PC-3 (cell line): ENCODE results near the gene HGD. TPM values are rescaled to one million over a fixed set of nuclear protein-coding genes. Genes with fewer than 3 reads are reported as not detected.

Experiments
- ATAC-seq: fragments of 200-7000 bp; cut with Tn5 transposase; 2 replicates; pipeline ENCODE4 v1.9.1; 2020; ENCODE audit warnings: mild to moderate bottlenecking, moderate library complexity
- BruUV-seq: library from RNA; stranded (reverse); fragments of 400-500 nt; replicated peaks from 2 replicates; lab custom pipeline; 2021; lab: Mats Ljungman, UMichigan
- CTCF ChIA-PET: fragments of 300-600 bp; sonication (Branson Sonifier 250); formaldehyde crosslinking; loops from one replicate; lab custom pipeline; 2022; ENCODE audit warnings: antibody characterized with exemption; lab: Charles Lee
- POLR2A ChIA-PET: fragments of 300-600 bp; sonication (Branson Sonifier 250); formaldehyde crosslinking; loops from one replicate; lab custom pipeline; 2022; ENCODE audit warnings: antibody characterized with exemption; ENCODE audit not compliant: unreplicated experiment; lab: Charles Lee
- DNase-seq: peaks from one replicate; pipeline ENCODE4 v3.0.0-alpha.2; 2015
- H2AFZ ChIP-seq: fragments of 300-600 bp; sonication (generic); 2 replicates; pipeline ENCODE4 v1.6.0; 2016; ENCODE audit warnings: antibody characterized with exemption, low read length
- H3F3A ChIP-seq: fragments of 300-600 bp; sonication (generic); one replicate; pipeline ENCODE4 v1.6.0; 2017; ENCODE audit warnings: antibody characterized with exemption, low read length, control low read depth, mild to moderate bottlenecking; ENCODE audit not compliant: unreplicated experiment
- H3K27ac ChIP-seq: fragments of 300-600 bp; sonication (generic); 2 replicates; pipeline ENCODE4 v1.5.1; 2016; ENCODE audit warnings: mild to moderate bottlenecking, low read length
- H3K27me3 ChIP-seq: fragments of 300-600 bp; sonication (generic); 2 replicates; pipeline ENCODE4 v1.6.1; 2016; ENCODE audit warnings: low read length, mixed read lengths
- H3K36me3 ChIP-seq: fragments of 300-600 bp; sonication (generic); 2 replicates; pipeline ENCODE4 v1.6.1; 2016; ENCODE audit warnings: low read depth, mixed run types, low read length, mixed read lengths
- H3K4me1 ChIP-seq: fragments of 300-600 bp; sonication (generic); 2 replicates; pipeline ENCODE4 v1.5.1; 2016; ENCODE audit warnings: low read length; ENCODE audit not compliant: insufficient read depth
- H3K4me2 ChIP-seq: fragments of 300-600 bp; sonication (generic); 2 replicates; pipeline ENCODE4 v1.6.0; 2016; ENCODE audit warnings: low read length
- H3K4me3 ChIP-seq: fragments of 300-600 bp; sonication (generic); 2 replicates; pipeline ENCODE4 v1.5.1; 2016; ENCODE audit warnings: mild to moderate bottlenecking, low read length, mixed read lengths
- H3K79me2 ChIP-seq: fragments of 300-600 bp; sonication (generic); 2 replicates; pipeline ENCODE4 v1.6.1; 2017; ENCODE audit warnings: low read length, mixed read lengths
- H3K9ac ChIP-seq: fragments of 300-600 bp; sonication (generic); 2 replicates; pipeline ENCODE4 v1.6.0; 2016; ENCODE audit warnings: mild to moderate bottlenecking, low read length
- H3K9me2 ChIP-seq: fragments of 300-600 bp; sonication (generic); replicated peaks from 2 replicates; pipeline ENCODE4 v1.6.1; 2016; ENCODE audit warnings: mixed run types, low read length, mixed read lengths
- H3K9me3 ChIP-seq: fragments of 300-600 bp; sonication (generic); 2 replicates; pipeline ENCODE4 v1.6.1; 2016; ENCODE audit warnings: low read length, mixed read lengths
- H4K20me1 ChIP-seq: fragments of 300-600 bp; sonication (generic); 2 replicates; pipeline ENCODE4 v1.6.1; 2016; ENCODE audit warnings: low read length, mixed read lengths
- CTCF ChIP-seq: fragments of 300-600 bp; sonication (generic); conservative IDR thresholded peaks from 2 replicates; pipeline ENCODE4 v1.5.1; 2017; ENCODE audit warnings: antibody characterized with exemption, low read depth, mild to moderate bottlenecking, low read length
- EZH2 ChIP-seq: fragments of 300-600 bp; sonication (generic); IDR thresholded peaks from one replicate; pipeline ENCODE4 v1.6.1; 2017; ENCODE audit warnings: antibody characterized with exemption, mild to moderate bottlenecking, low read length; ENCODE audit not compliant: unreplicated experiment
- EZH2phosphoT487 ChIP-seq: fragments of 300-600 bp; sonication (generic); IDR thresholded peaks from 2 replicates; pipeline ENCODE4 v1.6.1; 2018; ENCODE audit warnings: mild to moderate bottlenecking, antibody characterized with exemption, low read length, borderline replicate concordance
- intact Hi-C: fragments of 100-400 bp; cut with micrococcal nuclease; formaldehyde crosslinking; loops from 2 replicates; pipeline ENCODE4 v1.9.0; 2023
- total RNA-seq: library from RNA; depleted of rRNA; stranded (reverse); fragments of >200 nt; gene quantifications from 2 replicates; pipeline ENCODE4 v1.2.3, GENCODE V29; 2014

HGD gene
- total RNA-seq, 1 experiment from 2014 or later: 0.11 TPM

- DNase-seq (no peak), ATAC-seq (no peak)
- no peak overlapping the region for H3K4me3 ChIP-seq
- POLR2A ChIA-PET: interaction anchor here (0.6 kb wide), 1 partner anchor 54 kb away, joined by 3 read pairs; no protein-coding TSS in a partner anchor
- 0 out of 2 replicates have a peak overlapping the region, but pooled peaks have one; percentile 4 for H2AFZ ChIP-seq
- intact Hi-C loops: no loop called here
- no peak for TF ChIP-seq CTCF
- TF ChIP-seq EZH2phosphoT487: no peak
- TF ChIP-seq EZH2: no peak
- H3K27me3 ChIP-seq: no peaks in the 10 kb centered on the region
- no peaks in the 10 kb centered on the region for H3F3A ChIP-seq
- H3K9me2 ChIP-seq: no peaks in the 10 kb centered on the region
- H3K79me2 ChIP-seq: no peaks in the 10 kb centered on the region
- H3K36me3 ChIP-seq: no peaks in the 10 kb centered on the region
- H3K9ac ChIP-seq: no peak overlapping the region
- H4K20me1 ChIP-seq: no peaks in the 10 kb centered on the region
- H3K4me2 ChIP-seq: no peak overlapping the region
- CTCF ChIA-PET: interaction anchor here (0.7 kb wide), 1 partner anchor 129 kb away, joined by 3 read pairs; no protein-coding TSS in a partner anchor
- H3K27ac ChIP-seq: no peak overlapping the region
- peaks cover 28% of the 10 kb centered on the region for H3K4me1 ChIP-seq
- no TSS peak for BruUV-seq
- H3K9me3 ChIP-seq: no peaks in the 10 kb centered on the region; the same call in 1 of the 2 replicates
Measured at GRCh38 chr3:120625159-120625586, 56.9 kb downstream of the HGD start.

- H3K4me2 ChIP-seq: peak overlapping the region; percentile 65
- intact Hi-C loops: loop anchor here (1.0 kb wide), 3 partner anchors 70 to 172 kb away; partner anchors contain the start of genes GTF2E1 and RABL3
- no peaks in the 10 kb centered on the region for H3K27me3 ChIP-seq
- no TSS peak for BruUV-seq
- ChIA-PET CTCF (no interaction called here), POLR2A (no interaction called here)
- no peak overlapping the region for H3K4me3 ChIP-seq
- peak overlapping the region; percentile 90 for H3K27ac ChIP-seq
- DNase-seq: no peak
- H3K9me2 ChIP-seq: no peaks in the 10 kb centered on the region
- peaks cover 28% of the 10 kb centered on the region for H3K4me1 ChIP-seq
- no peaks in the 10 kb centered on the region for H3F3A ChIP-seq
- no peaks in the 10 kb centered on the region for H3K79me2 ChIP-seq
- no peak overlapping the region for H2AFZ ChIP-seq
- no peaks in the 10 kb centered on the region for H3K36me3 ChIP-seq
- H3K9ac ChIP-seq: peak overlapping the region; percentile 42
- no peak for TF ChIP-seq EZH2phosphoT487
- TF ChIP-seq EZH2: no peak
- TF ChIP-seq CTCF: no peak
- ATAC-seq: no peak; the same call in 1 of the 2 replicates
- no peaks in the 10 kb centered on the region for H4K20me1 ChIP-seq
- no peaks in the 10 kb centered on the region for H3K9me3 ChIP-seq
Measured at GRCh38 chr3:120623727-120624093, 58.3 kb downstream of the HGD start.
